GM18951 (cell line): ENCODE data around the gene HOOK2.
"Not testable (repeated sequence)": the region's sequence is repeated elsewhere in the genome, so short reads cannot be mapped to it uniquely, and the experiment has no call there.

ENCODE experiments used
- POLR2A ChIP-seq: IDR thresholded peaks from 4 replicates; pipeline ENCODE4 v1.6.1; 2011; ENCODE audit warnings: mild to moderate bottlenecking; ENCODE audit not compliant: insufficient read length, insufficient read depth; ENCODE audit errors: extremely low read depth
- in situ Hi-C: fragments of 300-500 bp; cut with MboI; formaldehyde crosslinking; loops from one replicate; pipeline ENCODE4 v1.12.0; 2022; ENCODE audit warnings: low sequenced_read_pairs, mixed read lengths, inconsistent platforms; ENCODE audit not compliant: unreplicated experiment

Gene HOOK2

GRCh38 chr19:12722566-12723380 is 52.6 kb downstream of the HOOK2 start:
- in situ Hi-C loops: no loop called here

GRCh38 chr19:12721656-12722565 is 53.4 kb downstream of the HOOK2 start:
- in situ Hi-C loops: no loop called here
- TF ChIP-seq POLR2A: no peak

More at GRCh38 chr19:12722566-12723380, 52.6 kb downstream of the HOOK2 start:
- TF ChIP-seq POLR2A: peak; percentile 61

GRCh38 chr19:12720851-12721655 is 54.3 kb downstream of the HOOK2 start:
- TF ChIP-seq POLR2A: no peak
- in situ Hi-C loops: no loop called here

- TF ChIP-seq POLR2A: no peak
- in situ Hi-C loops: no loop called here
Observed at GRCh38 chr19:12720296-12720695, 55.1 kb downstream of the HOOK2 start.

GRCh38 chr19:12715929-12716328 is 59.4 kb downstream of the HOOK2 start:
- no peak for TF ChIP-seq POLR2A
- in situ Hi-C loops: no loop called here

- in situ Hi-C loops: no loop called here
- TF ChIP-seq POLR2A: no peak
Observed at GRCh38 chr19:12715102-12715501, 60.2 kb downstream of the HOOK2 start.

GRCh38 chr19:12713304-12713703 is 62.0 kb downstream of the HOOK2 start:
- in situ Hi-C loops: not testable (repeated sequence)
